Stimulated activated CD8-positive, alpha-beta memory T cell treated with anti-CD3 and anti-CD28 coated beads, Interleukin-12 subunit alpha, Interleukin-12 subunit beta, amount 100 ng/mL, for 4 hours (primary cell): ENCODE measurements around the gene ASMTL.
"Not testable (repeated sequence)": the region's sequence is repeated elsewhere in the genome, so short reads cannot be mapped to it uniquely, and the experiment has no call there.

Source experiments
- DNase-seq: peaks from one replicate; pipeline ENCODE4 v3.0.0-alpha.2; 2020; ENCODE audit warnings: low read depth

Gene ASMTL

DNA sequence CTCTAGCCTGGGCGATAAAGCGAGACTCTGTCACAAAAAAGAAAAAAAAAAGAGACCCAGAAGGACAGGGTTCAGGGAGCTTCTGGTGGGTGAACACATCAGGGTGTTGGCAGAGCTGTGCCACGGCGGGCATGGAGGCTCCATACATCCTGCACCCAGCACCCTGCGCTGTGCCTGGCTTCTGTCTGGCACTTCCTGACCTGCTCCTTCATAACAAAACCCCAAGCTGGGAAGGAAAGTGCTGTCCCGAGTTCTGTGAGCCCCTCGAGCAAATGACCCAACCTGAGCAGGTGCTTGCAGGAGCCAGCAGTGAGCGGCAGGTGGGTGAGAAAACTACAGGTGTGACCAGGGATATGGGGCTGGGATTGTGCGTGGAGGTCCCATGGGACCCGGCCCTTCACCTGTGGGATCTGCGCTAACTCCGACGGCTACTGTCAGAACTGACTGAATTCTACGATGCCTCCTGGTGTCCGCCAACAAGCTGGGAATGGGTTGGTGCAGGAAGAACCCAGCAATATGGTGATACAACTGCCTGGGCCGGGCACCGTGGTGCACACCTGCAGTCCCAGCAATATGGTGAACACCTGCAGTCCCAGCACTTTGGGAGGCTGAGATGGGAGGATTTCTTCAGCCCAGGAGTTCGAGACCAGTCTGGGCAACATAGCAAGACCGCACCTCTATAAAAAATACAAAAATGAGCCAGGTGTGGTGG lies 18.9 kb downstream of the ASMTL start:
- DNase-seq: no peak

DNA sequence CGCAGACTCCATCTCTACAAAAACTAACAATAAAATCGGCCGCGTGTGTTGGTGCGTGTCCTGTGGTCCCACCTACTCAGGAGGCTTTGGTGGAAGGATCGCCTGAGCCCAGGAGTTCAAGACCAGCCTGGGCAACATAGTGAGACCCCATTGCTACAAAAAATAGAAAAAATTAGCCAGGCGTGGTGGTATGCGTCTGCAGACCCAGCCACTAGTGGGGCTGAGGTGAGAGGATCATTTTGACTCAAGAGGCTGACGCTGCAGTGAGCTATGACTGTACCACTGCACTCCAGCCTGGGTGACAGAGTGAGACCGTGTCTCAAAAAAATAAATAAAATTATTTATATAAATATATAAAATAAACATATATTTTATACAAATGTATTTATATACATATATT lies 22.3 kb downstream of the ASMTL start:
- DNase-seq: no peak

DNA sequence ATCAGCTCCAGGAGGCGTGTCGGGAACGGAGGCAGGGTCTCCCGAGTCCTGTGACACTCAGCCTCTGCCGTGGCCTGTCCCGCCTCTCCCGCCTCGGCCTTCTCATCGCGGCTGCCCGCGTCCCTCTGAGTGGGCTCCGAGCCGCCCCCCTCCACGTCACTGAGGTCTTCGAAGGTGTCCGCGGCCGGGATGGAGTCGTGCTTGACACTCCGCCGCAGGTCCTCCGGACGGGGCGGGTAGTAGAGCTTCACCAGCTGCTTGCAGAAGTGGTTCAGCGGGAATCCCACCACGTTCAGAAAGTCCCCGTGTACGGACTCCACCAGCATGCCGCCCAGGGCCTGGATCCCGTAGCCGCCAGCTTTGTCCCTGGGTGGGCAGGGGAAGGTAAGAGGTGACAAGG lies 25.0 kb downstream of the ASMTL start:
- DNase-seq: no peak

DNA sequence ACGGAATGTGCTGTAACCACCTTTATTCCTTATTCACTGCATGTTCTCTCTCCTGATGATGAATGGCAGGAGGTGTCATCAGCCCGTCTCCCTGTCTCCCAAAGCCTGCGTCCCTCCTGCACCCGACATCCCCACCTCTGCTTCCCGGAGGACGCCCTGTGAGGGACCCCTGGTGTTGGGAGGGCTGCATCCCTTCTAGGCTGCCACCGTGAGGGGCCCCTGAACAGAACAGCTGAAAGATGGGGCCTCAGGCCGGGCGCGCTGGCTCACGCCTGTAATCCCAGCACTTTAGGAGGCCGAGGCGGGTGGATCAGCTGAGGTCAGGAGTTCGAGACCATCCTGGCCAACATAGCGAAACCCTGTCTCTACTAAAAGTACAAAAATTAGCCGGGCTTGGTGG lies 26.4 kb downstream of the ASMTL start:
- DNase-seq: not testable (repeated sequence)

DNA sequence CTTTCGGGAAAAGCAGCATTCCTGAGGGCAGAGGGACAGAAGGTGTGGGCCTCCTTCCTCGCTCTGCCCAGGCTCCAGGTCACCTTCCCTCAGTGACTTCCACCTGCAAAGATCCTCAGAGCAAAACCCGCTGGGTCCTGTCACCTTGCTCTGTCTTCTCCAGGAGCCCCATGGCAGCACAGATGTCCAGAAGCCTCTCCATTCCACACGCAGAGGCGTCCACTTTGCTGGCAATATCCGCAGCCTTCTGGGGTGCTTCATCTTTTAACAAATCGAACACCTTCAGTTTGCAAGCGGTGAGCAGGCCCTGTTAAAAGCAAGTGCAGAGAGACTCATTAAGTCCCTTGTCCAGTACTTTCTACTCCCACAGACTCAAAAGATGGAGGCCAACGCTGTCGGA lies 27.3 kb downstream of the ASMTL start:
- no peak for DNase-seq

DNA sequence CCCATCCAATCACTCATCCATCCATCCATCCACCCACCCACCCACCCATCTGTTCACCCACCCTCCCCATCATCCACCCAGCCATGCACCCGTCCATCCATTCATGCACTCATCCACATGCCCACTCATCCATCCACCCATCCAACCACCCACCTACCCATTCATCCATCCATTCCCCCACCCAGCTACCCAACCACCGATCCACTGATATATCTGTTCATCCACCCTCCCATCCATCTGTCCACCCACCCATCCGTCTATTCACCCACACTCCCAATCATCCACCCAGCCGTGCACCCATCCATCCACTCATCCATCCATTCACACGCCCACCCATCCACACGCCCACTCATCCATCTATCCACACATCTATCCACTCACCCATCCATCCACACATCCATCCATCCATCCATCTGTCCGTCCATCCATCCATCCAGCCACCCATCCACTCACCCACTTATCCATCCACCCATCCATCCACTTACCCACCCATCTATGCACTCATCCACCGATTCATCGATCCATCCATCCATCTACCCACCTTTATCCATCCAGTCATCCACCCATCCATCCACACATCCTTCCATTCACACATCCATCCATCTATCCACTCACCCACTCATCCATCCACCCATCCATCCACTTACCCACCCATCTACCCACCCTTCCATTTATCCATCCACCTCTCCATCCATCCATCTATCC lies 28.4 kb downstream of the ASMTL start:
- DNase-seq: no peak

DNA sequence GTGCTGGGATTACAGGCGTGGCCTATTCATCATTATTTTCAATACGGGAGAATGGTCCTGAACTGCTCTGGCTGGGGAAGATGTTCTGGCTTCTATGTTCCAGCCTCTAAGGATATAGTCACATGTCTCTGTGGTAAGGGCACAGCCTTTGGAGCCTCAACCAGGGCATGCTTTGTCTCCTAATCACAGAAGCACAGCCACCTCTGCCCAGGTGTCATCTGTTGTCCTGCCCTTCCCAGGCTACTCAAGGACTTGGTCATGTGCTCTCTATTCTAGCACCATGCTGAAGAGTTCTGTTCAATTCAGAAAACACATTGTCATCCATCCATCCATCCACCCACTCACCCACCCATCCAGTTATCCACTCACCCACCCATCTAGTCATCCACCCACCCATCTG lies 29.5 kb downstream of the ASMTL start:
- no peak for DNase-seq

DNA sequence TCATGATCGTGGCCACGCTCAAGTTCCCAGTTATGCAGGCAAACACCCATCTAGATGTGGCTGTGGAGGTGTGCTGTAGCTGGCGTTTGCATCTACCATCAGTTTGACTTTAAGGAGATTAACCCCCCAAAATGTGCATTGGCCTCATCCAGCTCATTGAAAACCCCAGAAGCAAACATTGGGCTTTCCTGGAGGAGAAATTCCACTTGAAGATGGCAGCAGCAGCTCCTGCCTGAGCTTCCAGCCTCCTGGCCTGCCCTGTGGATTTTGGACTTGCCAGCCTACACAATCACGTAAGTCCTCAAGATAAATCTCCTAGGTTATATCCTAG lies 30.6 kb downstream of the ASMTL start:
- no peak for DNase-seq

DNA sequence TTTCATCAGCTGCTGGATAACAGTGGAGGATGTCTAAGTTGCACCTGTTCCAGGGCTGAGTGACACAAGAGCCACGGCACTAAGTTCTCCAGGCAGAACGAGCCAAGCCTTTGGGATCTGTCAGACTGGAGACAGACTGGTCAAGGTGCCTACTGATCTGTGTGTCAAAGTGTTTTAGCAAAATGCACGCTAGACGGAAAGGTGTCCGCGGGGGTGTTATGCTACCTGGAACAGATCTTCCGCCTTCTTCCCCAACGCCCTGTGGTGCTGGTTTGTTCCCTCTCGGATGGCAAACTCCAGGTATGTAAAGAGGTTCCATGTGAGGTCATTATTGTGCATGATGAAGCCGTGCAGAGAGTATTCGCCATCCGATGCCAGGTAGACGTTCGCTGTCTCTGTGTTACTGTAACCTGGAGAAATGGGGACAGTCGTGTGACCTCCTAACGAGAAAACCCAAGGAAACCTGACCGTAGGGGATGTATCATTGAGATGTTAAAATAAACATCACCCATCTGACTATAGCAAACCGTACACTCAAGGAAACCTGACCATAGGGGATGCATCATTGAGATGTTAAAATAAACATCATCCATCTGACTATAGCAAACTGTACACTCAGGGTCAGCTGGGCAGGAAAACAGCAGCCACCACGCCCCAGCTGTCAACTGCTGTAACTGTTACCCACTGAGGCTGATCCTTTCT lies 31.1 kb downstream of the ASMTL start:
- no peak for DNase-seq

DNA sequence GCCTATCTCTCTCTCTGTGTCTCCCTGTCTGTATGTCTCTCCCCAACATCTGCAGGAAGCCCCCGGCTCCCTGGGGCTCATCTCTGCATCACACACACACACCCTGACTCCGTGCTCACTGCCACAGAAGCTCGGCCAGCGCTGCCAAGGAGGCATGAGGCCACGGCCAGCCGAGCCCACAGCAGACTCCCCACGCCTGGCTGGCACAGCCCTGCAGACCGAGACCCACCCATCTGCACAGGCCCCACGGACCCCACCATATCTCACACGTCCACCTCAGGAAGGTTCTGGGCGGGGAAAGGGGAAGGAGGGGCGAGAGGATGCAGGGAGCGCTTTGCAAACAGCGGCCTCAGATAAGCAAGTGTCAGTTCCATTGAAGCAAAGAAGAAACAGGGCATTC lies 32.3 kb downstream of the ASMTL start:
- no peak for DNase-seq

DNA sequence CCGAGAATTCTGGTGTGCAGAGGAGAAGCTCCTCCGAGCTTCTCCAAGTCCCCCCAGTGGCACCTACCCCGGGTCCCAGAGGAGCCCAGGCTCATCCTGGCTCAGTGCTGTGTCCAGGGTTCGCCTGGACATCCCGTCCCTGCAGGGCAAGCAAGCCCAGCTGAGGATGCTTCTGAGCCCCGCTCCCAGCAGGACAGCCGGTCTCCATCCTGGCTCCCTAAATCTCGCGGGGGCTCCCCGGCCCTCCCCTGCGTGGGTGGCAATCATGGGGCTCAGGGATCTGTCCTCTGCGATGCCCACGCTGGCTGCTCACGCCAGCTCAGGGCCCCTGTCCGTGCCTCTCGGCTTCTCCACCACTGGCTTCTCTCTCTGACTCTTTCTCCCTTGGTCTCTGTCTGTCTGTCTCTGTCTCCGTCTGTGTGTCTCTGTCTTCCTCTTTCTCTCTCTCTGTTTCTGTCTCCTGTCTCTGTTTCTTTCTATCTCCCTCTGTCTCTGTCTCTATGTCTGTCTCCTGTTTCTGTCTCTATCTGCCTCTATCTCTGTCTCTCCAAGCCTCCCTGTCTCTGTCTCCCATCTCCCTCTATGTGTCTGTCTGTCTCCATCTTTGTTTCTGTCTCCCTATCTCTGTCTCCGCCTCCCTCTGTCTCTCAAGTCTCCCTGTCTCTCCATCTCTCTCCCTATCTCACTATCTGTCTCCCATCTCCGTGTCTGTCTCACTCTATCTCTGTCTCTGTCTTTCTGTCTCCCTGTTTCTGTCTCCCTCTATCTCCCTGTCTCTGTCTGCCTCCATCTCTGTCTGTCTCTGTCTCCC lies 33.0 kb downstream of the ASMTL start:
- DNase-seq: no peak

DNA sequence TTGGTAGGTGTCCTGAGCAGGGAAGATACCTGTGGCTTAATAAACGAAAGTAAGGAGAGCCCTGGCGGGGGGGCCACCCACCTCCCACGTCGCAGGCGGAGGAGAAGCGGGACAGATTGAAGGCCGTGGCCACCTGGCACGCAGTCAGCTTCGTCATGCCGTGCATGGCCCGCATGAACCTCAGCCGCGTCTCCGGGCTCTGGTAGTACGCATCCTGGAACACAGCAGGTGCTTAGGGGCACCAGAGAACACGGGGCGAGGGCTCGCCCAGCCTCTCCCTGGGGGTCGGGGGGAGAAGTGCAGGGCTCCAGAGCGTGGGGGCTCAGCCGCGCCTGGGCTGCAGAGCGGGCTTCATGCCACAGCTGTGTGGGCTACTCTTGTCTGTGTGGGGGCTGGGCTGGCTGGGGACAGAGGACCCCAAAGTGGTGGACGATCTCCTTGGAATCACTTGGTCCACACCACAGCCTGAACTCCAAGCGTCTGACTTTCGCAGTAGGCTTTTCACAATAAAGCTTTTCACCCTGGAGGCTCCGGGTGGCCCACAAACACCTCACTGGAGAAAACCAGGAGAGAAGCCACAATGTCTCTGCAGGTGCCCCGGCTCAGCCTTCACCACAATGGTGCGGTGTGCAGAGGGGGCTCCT lies 33.7 kb downstream of the ASMTL start:
- no peak for DNase-seq

DNA sequence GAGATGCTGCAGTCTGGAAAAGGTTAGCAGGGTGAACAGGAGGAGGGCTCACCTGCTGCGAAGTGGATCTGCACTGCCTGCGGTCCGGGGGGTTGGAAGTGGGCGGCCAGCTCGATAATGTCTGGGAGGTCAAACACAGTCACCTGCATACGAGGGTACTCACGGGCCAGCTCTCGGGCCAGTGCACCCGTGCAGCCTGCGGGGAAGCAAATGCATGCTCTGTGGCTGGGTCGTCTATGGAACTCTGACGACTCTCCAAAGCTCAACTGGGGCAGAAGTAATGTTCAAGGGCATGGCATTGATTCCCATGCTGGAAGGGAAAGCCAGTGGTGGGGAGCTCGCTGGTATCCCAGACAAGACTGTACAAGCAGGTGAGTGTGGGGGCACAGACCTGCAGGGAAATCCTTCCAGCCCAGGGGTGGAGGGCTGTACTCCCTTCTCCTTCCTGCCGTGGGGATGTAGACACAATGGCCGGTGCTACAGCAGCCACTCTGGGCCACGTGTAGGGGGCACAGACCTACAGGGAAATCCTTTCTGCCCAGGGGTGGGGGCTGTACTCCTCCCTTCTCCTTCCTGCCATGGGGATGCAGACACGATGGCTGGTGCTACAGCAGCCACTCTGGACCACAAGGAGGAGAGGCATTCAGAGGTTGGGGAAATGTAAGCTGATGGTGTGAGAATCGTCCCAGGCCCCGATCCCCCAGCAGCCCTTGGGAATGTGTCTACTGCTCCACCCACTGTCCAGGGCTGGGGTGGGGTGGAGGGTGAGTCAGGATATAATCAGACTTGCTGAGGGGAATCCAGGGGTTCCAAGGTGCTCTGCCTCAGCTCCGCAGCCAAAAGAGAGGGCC lies 34.6 kb downstream of the ASMTL start:
- DNase-seq: no peak

DNA sequence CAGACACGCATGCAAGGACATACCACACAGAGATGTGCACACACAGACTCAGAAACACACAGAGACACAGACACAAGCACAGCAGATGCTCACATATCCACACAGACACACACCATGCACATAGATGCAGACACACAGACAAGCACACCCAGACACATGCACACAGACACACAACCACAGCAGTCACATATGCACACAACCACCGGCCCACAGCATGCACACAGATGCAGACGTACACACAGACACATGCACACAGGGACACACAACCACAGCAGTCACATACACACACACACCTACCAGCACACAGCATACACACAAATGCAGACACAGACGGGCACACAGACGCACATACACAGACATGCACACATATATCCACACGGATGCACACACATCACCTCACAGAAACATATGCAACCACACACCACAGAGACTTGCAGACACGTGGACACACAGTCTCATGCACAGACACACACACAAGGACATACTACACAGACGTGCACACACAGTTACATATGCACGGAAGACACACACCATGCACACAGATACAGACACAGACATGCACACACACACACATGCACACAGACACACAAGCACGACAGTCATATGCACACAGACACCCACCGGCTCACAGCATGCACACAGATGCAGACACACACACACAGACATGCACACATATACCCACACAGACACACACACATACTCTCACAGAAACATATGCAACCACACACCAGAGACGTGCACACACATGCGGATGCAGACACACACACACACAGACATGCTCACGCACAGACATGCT lies 35.5 kb downstream of the ASMTL start:
- DNase-seq: no peak

DNA sequence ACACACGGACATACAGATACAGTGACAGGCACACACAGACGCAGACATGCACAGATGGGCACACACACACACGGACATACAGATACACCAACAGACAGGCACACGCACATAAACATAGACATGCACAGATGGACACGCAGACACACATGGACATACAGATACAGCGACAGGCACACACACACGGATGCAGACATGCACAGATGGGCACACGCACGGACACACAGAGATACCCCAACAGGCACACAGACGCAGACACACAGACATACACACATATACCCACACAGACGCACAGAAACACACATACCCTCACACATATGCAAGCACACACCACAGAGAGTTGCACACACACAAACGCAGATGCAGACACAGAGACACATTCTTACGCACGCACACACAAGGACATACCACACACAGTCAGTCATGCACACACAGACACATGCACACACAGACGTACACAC lies 36.4 kb downstream of the ASMTL start:
- no peak for DNase-seq

DNA sequence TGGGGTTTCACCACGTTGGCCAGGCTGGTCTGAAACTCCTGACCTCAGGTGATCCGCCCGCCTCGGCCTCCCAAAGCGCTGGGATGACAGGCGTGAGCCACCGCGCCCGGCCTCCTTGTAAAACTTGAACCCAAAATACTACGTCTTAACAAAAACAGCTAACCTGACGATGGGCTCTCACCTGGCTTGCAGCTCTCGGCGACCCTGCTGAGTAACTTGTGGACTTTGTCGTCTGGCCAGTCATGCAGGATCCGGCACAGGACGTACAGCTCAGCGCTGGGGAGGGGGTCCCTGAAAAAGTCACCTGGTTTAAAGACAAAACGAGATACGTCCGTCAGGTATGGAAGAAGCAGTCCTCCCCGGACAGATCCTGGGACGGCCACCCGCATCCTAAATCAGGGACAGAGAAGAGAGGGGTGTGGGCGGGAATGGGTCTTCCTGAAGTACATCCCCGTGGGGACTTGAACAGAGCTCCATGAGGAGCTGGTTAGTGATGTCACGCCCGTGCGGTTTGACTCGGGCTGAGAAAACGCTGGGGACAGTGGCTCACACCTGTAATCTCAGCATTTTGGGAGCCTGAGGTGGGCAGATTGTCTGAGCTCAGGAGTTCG lies 40.1 kb downstream of the ASMTL start:
- DNase-seq: no peak

DNA sequence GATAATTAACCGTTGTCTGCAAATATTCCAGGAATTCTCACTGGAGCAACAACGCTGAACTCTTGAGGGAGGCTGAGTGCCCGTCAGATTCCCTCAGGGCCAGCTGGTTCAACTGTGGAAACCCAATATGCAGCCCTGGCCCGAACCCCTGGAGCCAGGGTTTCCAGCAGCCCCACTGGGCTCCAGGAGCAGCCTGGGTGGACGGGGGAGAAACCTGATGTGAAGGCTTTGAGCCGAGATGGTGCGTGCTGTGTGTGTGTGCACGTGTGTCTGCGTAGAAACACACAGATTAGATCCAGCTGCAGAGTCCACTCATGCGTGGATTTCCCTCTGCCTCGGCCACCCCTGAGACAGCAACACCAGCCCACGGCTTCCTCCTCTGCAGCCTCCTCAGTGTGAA lies 41.4 kb downstream of the ASMTL start:
- no peak for DNase-seq

DNA sequence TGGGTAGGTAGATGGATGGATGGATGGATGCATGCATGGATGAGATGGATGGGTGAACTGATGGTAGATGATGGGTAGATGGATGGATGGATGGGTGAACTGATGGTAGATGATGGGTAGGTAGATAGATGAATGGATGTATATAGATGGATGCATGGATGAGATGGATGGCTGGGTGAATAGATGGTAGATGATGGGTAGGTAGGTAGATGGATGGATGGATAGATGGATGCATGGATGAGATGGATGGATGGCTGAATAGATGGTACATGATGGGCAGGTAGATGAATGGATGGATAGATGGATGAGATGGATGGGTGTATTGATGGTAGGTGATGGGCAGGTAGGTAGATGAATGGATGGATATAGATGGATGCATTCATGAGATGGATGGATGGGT lies 45.7 kb downstream of the ASMTL start:
- DNase-seq: no peak

DNA sequence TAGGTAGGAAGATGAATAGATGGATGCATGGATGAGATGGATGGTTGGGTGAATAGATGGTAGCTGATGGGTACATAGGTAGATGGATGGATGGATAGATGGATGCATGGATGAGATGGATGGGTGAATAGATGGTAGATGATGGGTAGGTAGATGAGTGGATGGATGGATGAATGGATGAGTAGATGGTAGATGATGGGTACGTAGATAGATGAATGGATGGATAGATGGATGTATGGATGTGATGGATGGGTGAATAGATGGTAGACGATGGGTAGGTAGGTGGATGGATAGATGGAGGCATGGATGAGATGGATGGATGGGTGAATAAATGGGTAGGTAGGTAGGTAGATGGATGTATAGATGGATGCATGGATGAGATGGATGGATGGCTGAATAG lies 46.9 kb downstream of the ASMTL start:
- not testable (repeated sequence) for DNase-seq

DNA sequence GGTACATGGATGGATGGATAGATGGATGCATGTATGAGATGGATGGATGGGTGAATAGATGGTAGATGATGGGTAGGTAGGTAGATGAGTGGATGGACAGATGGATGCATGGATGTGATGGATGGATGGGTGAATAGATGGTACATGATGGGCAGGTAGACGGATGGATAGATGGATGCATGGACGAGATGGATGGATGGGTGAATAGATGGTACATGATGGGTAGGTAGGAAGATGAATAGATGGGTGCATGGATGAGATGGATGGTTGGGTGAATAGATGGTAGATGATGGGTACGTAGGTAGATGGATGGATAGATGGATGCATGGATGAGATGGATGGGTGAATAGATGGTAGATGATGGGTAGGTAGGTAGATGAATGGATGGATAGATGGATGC lies 48.8 kb downstream of the ASMTL start:
- not testable (repeated sequence) for DNase-seq
